Skin of body (tissue), 2 donors: ENCODE results near the gene DCLK3. TPM values are rescaled to one million over a fixed set of nuclear protein-coding genes. Genes with fewer than 3 reads are reported as not detected.
A peak's percentile ranks its signal among the peaks of the same experiment; 100 is the strongest.

ENCODE experiments used
- DNase-seq: peaks from one replicate; lab custom pipeline; 2025; lab: John Stamatoyannopoulos, UW
- total RNA-seq: library from RNA; depleted of rRNA; stranded (reverse); fragments of >200 nt; gene quantifications from one replicate; pipeline ENCODE4 v1.2.3, GENCODE V29; 2014

Gene DCLK3
- total RNA-seq, 1 donor from 2014 or later, result 1.1 TPM

- DNase-seq, result no peak
Observed at GRCh38 chr3:36709826-36710365, 54.5 kb downstream of the DCLK3 start.

GRCh38 chr3:36709281-36709680 is 55.1 kb downstream of the DCLK3 start:
- no peak for DNase-seq

- DNase-seq, result no peak
Observed at GRCh38 chr3:36707623-36708409, 56.5 kb downstream of the DCLK3 start.

DNA sequence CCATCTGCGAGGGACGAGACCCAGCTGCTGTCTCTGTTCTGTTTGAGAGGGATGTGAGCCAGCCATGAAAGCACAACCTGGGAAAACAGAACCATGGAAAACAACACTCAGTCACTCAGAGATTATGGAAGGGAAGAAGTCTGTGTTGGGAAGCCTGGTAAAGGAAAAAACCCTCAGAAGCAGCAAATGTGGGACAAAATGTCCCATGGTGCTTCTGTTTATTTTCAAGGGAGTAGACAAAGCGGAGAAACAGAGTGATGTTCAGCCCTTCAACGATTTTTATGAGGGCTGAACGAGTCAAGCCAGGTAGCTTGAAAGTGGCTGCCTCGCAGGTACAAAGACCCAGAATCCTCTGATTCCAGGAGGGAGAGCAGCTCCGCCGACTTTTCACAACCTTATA is 59.3 kb downstream of the DCLK3 start:
- DNase-seq, result no peak

DNA sequence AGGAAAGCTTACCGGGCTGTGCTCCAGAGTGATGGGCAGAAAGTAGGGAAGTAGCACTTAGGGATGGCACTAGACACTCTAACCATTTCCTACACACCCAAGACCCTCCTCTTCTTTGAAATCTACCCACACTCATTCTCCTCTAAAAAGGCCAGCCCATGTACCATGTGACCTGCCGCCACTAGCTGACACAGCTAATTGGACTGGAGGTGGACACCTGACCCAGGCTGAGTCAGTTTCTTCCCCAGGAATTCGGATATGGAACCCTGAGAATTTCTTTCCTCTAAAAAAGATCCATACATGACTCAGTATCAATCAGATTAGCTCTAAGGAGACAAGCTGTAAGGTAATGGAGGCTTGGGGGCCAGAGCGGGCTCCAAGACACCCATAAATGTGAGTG is 60.1 kb downstream of the DCLK3 start:
- no peak for DNase-seq

DNA sequence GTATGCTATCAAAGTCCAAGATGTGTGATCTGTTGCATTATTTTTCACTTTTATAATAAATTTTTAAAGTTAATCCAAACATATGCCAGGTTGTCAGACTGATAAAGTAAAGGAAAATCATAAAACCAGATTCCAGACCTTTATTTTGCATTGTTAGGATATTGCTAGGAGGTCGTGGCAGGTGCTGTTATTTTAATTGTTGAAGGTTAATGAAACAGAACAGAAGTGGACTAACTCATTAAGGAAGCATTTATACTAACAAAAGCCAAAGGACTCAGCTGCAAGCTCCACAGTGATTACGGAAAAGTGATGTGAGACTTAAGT is 63.1 kb downstream of the DCLK3 start:
- no peak for DNase-seq

DNA sequence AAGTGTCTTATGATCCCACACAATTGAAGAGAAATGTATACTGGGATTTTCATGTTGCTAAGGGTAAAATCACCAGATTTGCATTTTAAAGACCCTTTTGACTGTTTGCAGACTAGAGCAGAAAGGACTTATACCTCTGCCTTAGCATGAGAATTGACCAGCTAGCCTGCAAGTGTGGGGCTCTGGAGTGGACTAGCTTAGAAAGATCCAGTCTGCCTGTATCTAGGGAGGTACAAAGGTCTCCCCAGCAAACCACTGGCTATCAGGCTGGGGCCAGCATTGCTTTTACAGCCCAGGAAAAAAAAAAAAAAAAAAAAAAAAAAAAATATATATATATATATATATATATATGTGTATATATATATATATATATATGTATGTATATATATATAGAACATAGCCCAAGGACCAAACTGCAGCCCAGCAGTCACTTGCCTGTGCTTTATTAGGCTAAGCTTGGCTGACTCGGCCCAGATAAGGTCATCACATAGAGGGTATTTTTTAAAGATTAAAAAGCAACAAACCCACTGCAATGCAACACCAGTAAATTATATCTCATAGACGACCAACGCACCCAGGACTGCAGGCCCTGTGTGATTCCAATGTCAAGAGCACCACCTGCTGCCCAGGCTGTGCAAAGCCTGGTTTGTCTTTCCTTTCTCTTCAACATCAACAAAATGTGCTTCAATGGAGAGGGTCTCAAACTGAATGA is 63.7 kb downstream of the DCLK3 start:
- peak; percentile 36 for DNase-seq

- no peak for DNase-seq
Observed at GRCh38 chr3:36698314-36698713, 66.0 kb downstream of the DCLK3 start.

DNA sequence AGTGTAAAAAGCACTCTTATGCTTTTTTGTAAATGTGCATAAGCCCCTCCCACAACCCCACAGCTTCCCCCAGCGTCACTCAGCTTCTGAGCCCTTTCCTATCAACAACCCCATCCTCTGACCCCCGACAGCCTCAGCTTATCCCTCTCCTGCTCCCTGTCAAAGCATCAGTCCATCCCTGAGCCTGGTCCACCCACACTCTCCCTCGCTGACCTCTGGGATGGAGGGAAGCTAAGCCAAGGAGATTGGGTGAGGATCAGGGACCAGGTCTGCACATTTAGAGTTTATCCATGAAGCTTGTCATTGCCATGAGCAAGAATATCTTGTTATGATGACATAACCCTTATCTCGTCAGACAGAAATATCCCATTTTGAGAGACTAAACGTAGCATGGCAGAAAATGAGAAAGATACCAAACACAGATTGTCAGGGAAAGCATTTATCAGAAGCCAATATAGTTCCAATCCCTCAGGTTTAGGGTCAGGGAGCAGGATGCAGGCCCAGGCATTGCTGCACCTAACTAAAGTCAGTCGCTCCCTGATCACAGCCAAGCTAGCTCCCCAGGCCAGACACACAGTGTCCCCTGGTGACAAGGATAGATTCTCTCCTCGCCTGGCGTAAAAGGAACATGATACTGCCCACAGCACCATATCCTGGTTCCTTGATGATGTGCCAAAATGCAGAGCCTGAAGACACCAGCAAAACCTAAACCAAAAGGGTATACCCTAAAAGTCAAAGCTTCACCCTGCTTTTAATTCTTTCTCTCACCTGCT is 66.9 kb downstream of the DCLK3 start:
- DNase-seq, result no peak

GRCh38 chr3:36696799-36697198 is 67.6 kb downstream of the DCLK3 start:
- DNase-seq, result no peak

- no peak for DNase-seq
Observed at GRCh38 chr3:36695769-36696137, 68.6 kb downstream of the DCLK3 start.

DNA sequence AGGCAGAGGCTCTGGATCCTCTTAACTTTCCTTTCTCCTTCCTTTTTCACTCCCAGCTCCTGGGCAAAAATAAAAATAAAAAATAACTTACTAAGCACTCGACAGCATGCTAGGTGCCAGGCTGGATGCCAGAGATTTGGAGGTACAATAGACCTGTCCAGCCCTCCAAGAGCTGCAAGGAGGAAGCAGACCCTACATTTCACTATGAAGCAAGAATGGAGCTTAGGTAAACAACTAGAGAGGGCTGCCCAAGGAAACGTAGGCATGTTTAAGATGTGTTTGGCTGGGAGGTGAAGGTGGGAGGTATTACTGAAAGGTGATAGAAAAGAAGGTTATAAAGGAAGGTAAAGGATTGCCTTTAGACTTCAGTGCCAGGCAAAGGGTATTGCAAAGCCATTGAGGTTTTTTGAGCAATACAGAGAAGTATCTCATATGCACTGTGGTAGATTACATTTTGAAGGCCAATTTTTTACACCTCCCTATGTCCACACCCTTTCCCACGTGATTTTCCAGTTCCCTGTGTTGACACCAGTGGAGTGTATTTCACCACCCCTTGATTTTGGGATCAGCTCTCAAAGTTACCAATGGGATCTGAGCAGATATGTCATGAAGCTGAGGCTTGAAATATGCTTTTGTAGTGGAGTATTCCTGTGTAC is 69.1 kb downstream of the DCLK3 start:
- DNase-seq, result no peak

- no peak for DNase-seq
Observed at GRCh38 chr3:36693670-36694069, 70.7 kb downstream of the DCLK3 start.

- DNase-seq, result no peak
Observed at GRCh38 chr3:36689560-36689959, 74.8 kb downstream of the DCLK3 start.

DNA sequence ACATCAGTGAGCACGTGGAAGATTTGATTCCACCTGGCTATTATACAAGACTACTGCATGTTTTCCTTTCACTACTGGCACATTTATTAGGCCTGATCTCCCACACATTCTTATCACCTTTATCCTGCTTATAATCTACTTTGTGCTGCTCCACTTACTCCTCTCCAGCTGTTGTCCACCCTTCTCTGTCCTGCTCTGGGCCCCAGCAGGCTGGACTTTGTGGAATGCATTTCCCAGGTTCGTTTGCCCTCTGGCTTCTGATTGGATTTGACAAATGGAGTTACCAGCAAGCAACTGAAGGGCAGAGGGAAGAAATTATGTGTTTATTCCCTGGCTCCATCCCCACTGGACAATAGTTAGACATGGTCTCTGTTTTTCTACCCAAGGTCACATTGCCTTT is 75.5 kb downstream of the DCLK3 start:
- DNase-seq, result no peak

GRCh38 chr3:36686516-36686915 is 77.8 kb downstream of the DCLK3 start:
- DNase-seq, result no peak

DNA sequence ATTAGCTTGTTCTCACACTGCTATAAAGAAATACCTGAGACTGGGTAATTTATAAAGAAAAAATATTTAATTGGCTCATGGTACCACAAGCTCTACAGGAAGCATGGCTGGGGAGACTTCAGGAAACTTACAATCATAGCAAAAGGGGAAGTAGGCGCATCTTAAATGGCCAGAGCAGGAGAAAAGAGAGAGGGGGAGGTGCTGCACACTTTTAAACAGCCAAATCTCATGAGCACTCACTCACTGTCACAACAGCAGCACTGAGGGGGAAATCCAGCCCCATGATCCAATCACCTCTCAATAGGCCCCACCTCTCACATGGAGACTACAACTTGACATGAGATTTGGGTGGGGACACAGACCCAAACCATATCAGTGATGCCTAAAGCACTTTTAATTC is 82.5 kb downstream of the DCLK3 start:
- no peak for DNase-seq

- no peak for DNase-seq
Observed at GRCh38 chr3:36680952-36681351, 83.4 kb downstream of the DCLK3 start.

DNA sequence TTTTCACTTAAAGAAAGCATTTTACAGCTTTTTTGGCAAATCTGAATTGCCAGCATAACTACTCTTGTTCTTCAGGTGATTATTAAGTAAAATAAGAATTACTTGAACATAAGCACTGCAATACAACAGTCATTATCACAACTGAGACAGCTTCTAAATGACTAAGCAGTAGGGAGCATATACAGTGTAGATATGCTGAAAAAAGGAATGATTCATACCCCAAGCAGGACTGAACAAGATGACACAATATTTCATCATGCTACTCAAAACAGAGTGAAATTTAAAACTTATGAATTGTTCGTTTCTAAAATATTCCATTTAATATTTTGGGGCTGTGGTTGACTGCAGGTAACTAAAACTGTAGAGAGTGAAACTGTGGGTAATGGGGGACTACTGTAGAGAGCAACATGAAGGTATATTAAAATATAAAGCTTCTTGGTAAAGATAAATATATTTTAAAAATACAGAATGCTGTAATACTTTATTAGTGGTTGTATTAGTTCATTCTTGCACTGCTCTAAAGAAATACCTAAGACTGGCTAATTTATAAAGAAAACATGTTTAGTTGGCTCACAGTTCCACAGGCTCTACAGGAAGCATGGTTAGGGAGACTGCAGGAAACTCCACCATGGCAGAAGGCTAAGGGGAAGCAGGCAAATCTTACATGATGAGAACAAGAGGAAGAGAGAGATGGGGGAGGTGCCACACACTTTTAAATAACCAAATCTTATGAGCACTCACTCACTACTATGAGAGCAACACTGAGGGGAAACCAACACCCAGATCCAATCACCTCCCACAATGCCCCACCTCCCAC is 84.8 kb downstream of the DCLK3 start:
- no peak for DNase-seq

DNA sequence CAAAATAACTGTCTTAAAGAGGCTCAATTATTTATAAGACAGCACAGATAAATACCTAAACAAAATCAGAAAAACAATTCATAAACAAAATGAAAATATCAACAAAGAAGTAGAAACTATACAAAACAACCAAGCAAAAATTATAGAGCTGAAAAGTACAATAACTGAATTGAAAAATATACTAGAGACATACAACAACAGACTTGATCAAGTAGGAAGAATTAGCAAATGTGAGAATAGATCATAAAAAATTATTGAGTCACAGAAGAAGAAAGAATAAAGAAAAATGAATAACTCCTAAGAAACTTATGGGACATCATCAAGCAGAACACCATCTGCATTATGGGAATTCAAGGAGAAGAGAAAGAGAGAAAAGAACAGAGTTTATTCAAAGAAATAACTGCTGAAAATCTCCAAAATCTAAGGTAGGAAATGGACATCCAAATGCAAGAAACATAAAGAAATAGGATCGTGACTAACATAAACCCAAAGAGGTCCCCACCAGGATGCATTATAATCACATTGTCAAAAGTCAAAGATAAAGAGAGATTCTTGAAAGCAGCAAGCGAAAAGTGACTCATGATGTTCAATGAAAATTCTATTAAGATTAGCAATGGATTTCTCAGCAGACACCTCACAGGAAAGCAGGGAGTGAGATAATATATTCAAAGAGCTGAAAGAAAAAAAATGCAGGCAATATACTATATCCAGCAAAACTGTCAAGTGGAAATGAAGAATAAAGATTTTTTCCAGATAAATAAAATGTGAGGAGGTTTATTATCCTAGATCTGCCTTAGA is 85.9 kb downstream of the DCLK3 start:
- no peak for DNase-seq
